G401 (cell line): Measurements from ENCODE around the gene RBX1. TPM values are rescaled to one million over a fixed set of nuclear protein-coding genes. Genes with fewer than 3 reads are reported as not detected.
"Not testable (repeated sequence)": the region's sequence is repeated elsewhere in the genome, so short reads cannot be mapped to it uniquely, and the experiment has no call there.

Experiments used
- DNase-seq: peaks from one replicate; pipeline ENCODE4 v3.0.0-alpha.2; 2015; ENCODE audit warnings: low spot score
- in situ Hi-C: cut with HindIII; loops from 2 replicates; pipeline ENCODE4 v1.10.0; 2016; ENCODE audit warnings: low sequenced_read_pairs, mixed read lengths
- total RNA-seq: library from RNA; depleted of rRNA; stranded (reverse); fragments of >200 nt; shearing (Covaris generic); gene quantifications from 2 replicates; pipeline ENCODE4 v1.2.3, GENCODE V29; 2014

RBX1 gene
- total RNA-seq, 1 experiment from 2014 or later: 81.7 TPM

DNA sequence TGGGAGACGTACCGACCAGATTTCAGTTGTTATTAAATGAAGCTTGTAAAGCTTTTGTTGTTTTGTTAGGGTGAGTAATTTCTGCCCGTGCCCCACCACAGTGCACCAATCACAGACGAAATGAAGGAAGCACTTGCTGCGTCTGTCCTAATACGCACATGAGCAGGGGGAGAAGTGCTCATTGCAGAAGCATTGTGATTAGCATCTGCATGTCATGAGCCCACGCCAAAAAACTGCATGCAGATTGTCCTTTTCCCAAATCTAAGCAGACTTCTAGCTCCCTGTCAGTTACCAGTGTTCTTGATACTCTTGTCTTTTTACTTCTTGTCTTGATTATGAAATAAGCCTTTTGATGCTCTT is 15.5 kb downstream of the RBX1 start:
- in situ Hi-C loops: no loop called here
- no peak for DNase-seq

DNA sequence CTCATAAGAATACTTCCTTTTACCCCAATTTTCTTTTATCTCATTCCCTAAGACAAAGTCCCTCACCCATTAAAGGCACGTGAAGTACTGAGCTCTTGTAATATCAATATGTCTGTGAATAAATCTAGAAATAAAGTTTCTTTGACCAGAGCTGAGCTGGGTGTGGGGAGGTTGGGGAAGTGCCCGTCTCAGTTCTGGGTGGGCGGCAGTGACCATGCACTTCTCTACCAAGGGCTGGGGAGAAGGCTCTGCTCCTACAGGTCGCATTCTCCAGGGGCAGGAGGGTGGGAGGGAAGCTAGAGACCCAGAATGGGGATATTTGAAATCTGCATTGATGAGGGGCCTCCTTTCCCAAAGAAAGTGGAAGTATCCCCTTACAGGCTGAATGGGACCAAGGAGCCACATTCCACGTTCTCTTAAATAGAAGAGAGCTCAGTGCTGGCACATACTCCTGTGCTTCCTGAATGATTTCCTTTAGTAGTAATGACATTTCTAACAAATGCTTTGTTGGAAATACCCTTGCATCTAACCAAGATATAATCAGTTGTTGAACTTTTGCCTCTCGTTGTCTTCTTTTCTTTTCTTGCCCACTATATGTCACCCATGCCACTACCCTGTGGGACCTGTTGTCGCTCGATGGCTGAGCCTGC is 16.1 kb downstream of the RBX1 start:
- in situ Hi-C loops: no loop called here
- no peak for DNase-seq

DNA sequence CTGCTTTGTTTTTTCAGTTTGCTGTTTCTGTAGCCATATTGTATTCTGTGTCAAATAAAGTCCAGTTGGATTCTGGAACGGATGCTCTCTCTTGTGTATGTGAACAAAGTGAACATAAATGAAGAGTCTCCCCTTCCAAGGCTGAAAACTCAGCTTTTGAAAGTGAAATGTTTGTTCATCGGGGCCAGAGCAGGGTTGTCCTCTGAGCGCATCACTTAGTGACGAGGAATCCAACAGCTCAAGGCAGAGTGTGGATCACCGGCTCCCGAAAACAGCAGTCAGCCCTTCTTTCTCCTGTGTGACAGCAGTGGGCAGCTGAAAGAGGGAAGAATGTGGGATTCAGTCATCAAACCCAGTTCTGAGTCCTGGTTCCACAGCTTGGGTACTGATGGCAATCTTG is 21.4 kb downstream of the RBX1 start:
- in situ Hi-C loops: no loop called here
- DNase-seq: no peak

DNA sequence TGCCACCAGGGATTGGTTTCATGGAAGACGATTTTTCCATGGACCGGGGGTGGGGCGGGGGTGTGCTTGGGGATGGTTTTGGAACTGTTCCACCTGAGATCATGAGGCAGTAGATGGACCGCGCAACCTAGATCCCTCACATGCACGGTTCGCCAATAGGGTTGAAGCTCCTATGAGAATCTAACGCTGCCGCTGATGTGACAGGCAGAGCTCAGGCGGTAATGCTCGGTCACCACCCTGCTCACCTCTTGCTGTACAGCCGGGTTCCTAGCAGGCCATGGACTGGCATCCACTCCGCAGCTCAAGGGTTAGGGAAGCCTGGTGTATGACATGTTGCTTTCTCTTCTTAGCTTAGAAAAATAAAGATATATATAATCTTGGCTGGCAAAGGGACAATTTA is 22.0 kb downstream of the RBX1 start:
- DNase-seq: no peak
- in situ Hi-C loops: no loop called here

DNA sequence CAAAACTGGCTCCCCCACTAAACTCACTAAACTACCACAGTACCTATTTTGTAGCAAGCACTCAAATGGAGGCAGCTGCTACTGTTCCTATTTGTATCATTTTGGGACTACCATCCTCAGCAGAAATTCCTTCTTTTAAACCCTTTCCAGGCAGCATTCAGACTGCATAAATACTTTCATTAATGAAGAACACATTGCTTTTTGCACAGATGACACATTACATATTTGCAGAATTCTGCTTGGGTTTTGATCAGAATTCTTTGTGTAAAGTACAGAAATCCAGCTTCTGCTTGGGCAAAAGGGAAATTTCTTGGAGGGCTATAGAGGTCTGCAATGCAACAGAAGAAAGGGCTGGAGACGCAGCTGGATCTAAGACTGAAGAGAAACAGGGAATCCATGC is 24.2 kb downstream of the RBX1 start:
- in situ Hi-C loops: no loop called here
- DNase-seq: no peak

DNA sequence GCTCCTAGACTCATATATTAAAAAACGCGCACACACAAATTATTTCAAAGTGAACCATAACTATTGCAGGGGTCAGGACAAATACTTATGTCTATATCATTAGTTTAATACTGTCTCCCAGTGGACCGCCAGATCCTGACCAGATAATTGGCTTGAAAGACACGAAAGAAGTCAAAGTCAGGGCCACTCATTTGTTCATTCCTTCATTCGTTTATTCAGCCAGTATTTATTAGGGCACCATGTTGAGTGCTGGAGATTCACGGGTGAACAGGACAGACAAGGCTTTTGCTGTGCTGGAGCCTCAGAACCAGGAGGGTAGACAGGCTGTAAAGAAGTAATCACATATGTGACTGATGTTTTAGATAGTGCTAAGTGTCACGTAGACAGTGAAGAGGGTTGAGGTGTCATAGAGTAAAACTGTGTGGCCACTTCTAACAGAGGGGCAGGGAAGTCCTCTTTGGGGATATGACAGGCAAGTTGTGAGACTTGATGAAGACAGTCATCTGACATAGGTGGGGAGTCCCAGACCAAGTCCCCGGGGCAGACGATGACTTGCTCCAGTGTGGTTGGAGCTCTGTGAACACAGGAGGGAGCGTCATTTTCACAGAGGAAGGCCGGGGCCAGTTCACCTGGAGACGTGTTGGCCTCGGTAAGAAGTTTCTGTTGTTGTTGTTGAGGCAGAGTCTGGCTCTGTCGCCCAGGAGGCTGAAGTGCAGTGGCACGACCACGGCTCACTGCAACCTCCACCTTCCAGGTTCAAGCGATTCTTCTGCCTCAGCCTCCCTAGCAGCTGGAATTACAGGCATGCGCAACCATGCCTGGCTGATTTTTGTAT is 25.9 kb downstream of the RBX1 start:
- DNase-seq: no peak
- in situ Hi-C loops: no loop called here

DNA sequence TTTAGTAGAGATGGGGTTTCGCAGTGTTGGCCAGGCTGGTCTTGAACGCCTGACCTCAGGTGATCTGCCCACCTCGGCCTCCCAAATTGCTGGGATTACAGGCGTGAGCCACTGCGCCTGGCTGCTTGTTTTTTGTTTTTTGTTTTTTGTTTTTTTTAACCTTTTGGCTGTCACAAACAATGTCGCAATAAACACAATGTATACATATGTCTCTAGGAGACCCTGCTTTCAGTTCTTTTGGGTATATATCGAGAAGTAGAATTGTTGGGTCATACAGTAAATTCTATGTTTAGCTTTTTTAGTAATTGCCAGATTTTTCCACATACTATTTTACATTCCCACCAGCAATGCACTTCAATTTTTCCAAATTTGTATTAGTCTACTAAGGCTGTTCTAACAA is 28.0 kb downstream of the RBX1 start:
- no peak for DNase-seq
- in situ Hi-C loops: no loop called here

DNA sequence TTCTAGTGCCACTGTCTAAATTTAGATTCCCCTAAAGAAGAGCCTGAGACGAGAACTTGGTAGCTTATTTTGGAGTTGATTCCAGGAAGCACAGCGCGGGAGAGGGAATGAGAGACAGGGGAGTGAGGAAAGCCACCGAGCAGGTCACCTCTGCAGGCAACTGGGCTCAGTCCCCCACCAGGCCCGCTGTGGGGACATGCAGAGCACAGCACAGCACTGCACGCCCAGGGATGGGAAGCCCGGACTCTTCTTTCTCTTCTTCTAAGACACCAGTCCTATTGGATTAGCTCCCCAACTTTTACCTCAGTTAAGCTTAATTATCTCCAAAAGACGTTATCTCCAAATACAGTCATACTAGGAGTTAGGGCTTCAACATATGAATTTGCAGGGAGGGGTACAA is 28.7 kb downstream of the RBX1 start:
- no peak for DNase-seq
- in situ Hi-C loops: no loop called here

DNA sequence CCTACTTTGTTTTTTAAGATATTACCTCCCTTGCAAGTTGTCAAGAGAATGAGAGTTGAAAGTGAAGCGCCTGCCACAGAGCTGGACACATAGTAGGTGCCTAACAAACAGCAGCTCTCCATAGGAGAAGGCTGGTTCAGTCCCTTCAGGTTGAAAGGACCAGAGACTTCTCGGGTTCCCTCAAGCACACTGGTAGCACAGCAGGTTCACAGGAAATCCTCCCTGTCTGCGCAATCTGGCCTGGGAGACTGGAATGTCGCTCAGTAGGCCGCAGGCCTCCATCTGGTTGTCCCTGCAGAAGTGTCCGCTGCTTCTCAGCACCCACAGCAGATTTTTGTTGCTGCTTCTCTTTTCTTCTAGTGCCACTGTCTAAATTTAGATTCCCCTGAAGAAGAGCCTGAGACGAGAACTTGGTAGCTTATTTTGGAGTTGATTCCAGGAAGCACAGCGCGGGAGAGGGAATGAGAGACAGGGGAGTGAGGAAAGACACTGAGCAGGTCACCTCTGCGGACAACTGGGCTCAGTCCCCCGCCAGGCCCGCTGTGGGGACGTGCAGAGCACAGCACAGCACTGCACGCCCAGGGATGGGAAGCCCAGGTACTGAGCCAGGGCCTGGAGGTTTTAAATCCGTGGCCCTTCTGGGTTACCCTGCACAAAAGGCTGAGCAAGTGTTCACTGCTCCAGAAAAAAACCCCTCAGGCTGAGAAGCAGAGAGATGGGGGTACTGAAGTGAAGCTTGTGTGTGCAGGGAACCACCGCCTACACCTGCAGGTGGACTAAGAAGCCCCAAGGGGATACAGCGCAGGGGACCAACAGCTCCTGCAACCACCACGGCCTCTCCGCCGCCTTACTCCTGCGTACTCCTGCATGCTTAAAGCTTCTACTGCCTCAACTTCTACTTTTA is 31.6 kb downstream of the RBX1 start:
- in situ Hi-C loops: no loop called here
- no peak for DNase-seq

DNA sequence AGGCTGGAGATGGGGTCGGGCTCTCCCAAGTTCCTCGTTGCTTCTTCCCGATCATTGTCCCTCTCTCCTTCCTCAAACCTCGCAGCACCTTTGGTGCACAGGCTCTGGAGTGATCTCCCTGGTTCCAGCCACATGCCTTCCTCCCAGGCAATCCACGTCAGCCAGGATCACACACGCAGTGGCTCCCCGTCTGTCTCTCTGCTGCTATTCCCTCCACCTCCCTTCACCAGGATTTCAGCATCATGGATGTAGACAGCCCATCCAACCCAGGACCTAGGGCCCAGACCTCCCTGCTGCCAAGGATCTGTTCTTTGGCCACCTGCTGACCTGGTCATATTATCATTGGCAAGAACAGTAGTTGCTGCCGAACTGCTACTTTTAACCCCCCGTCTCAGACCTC is 40.1 kb downstream of the RBX1 start:
- in situ Hi-C loops: no loop called here
- no peak for DNase-seq

DNA sequence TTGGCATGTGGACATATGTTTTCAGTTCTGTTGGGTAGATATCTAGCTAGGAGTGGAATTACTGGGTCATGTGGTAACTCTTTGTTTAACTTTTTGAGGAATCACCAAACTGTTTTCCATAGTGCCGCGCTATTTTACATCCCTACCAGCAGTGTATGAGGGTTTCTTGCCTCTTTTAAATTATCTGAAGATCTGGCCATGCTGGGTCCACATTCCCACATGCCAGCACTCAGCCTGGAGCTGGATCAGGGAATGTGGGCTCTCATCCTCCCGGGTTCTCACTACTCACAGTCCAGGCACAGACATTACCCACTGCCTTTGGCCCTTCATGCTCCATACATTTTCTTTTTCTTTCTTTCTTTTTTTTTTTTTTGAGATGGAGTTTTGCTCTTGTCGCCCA is 44.6 kb downstream of the RBX1 start:
- in situ Hi-C loops: no loop called here
- no peak for DNase-seq

DNA sequence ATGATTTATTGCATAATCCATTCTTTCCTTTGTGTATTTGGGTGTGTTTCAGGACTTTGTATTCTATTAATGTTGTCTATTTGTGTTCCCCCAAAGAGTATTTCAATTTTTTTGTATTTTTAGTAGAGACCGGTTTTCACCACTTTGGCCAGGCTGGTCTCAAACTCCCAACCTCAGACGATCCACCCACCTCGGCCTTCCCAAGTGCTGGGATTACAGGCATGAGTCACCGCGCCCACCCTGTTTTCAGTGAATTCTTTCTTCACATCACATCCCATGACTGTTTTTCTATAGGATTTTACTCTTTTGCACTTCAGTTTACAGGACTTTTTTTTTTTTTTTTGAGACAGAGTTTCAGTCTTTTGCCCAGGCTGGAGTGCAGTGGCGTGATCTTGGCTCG is 46.3 kb downstream of the RBX1 start:
- DNase-seq: no peak
- in situ Hi-C loops: no loop called here

DNA sequence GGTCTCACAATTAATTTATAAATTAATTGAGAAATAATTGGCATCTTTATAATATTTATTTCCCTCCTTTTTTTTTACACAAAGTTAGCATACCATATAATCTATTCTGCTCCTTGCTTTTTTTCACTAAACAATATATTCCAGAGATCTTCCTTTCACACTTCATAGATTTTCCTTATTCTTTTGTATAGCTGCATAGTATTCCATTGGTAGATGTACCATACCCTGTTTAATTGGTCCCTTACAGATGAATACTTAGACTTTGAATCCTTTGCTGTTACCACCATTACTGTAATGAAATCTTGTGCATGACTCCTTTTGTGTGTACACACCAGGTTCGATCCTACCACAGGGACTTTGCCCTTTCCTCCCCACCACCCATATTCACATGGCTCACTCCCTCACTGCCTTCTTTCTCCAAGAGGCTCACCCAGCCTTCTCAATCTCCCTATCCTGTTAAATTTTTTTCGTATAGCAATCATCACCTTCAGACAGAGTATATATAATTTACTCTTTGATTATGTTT is 48.9 kb downstream of the RBX1 start:
- in situ Hi-C loops: no loop called here

DNA sequence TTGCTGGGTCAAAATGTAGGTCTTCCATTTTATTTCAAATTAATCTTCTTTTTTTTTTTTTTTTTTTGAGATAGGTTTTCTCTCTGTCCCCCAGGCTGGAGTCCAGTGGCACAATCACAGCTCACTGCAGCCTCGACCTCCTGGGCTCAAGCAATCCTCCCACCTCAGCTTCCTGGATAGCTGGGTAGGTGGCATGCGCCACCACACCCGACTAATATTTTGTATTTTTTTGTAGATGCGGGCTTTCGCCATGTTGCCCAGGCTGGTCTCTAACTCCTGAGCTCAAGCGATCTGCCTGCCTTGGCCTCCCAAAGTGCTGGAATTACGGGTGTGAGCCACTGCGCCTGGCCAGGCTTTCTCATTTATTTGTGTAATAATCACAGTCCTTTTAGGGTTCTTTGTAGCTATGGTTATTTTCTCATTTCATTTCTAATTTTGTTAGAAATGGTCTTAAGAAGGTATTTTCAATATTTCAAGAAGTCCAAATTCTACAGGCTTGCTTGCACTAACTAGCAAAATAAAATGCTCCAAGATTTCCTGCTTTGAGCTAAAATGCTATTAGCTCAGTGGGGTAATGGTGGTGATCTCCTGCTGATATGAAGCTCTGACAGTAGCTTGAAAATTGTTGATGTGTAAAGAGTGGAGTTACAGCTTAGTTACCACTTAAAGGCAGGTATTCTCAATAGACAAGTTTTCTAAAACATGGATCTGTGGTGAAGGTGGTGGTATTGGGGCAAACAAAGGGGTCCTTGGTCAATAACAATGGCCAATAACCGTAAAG is 50.0 kb downstream of the RBX1 start:
- in situ Hi-C loops: no loop called here
- no peak for DNase-seq

More for the DNA sequence above, 48.9 kb downstream of the RBX1 start:
- DNase-seq: no peak

DNA sequence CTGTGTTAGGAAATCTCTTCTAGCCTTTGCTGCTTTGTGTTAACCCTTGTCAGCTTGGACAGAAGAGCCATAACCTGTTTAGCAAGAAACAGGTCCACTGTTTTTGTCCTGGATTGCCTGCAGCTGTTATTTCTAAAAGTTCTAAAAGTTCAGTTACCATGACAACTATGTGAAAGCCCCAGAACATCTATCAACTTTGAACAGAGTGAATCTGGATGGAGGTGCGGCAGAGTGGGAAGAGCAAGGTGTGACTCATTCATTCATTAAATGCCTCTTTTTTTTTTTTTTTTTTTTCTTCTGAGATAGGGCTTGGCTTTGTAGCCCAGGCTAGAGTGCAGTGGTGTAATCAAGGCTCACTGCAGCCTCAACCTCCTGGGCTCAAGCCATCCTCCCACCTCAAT is 50.5 kb downstream of the RBX1 start:
- DNase-seq: no peak
- in situ Hi-C loops: no loop called here

DNA sequence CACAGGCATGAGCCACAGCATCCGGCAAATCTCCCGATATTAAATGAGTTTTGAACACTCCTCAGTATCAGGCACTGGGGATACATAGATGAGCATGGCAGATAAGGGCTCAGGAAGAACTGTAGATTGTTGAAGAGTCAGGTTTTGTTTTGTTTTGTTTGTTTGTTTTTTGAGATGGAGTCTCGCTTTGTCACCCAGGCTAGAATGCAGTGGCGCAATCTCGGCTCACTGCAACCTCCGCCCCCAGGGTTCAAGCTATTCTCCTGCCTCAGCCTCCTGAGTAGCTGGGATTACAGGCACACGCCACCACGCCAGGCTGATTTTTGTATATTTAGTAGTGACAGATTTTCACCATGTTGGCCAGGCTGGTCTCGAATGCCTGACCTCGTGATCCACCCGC is 51.2 kb downstream of the RBX1 start:
- DNase-seq, in situ Hi-C loops: not testable (repeated sequence)

DNA sequence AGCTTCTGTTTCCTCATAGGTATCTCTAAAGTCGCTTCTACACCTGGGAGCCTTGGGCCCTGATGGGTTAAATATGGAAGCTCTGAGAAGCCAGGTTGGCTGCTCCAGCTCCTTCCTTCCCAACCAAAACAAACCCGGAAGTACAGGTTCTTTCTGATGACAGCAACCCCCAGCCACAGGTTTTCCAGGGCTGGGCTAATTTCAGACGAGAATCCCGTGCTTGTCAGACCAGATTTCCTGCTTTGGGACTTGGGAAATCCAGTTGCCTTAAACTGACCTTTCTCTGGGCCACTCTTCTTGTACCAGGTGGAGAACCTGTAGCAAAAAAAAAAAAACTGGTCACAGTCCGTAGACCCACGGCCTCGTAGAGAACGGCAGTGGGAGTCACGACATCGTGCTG is 51.9 kb downstream of the RBX1 start:
- DNase-seq: no peak
- in situ Hi-C loops: no loop called here

DNA sequence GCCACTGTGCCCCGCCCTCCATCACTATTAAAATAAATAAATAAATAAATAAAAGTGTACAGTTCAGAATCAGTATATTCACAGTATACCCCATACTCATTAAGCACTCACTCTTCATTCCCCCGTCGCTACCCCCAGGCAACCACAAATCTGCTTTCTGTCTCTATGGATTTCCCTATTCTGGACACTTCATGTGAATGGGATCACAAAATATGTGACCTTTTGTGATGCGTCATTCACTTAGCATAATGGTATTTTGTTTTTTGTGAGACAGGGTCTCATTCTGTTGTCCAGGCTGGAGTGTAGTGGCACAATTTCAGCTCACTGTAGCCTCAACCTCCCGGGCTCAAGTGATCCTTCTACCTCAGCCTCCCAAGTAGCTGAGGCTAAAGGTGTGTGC is 52.8 kb downstream of the RBX1 start:
- in situ Hi-C loops: no loop called here
- DNase-seq: no peak
